ENCODE results near the gene ARMCX4.

DNA sequence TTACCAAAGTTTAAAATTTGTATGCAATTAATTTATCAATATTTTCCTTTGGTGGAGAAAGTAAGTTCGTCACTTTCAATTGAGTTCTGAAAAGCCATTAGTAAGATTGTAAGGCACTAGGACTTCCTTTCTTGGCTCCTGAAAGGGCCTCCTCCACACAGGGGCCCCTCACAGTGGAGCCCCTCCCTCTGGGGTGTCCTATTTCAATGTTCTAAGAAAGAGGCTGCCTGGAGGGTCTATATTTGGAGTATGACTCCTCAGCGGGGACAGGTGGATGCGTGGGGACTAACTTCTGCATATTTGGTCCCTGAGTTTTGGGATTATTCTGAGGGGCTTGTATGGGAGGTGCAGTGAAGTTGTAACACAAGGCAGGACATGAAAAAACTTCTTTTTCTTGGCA, 1.6 kb upstream of the ARMCX4 start:
- TF ChIP-seq, protein P1, sequence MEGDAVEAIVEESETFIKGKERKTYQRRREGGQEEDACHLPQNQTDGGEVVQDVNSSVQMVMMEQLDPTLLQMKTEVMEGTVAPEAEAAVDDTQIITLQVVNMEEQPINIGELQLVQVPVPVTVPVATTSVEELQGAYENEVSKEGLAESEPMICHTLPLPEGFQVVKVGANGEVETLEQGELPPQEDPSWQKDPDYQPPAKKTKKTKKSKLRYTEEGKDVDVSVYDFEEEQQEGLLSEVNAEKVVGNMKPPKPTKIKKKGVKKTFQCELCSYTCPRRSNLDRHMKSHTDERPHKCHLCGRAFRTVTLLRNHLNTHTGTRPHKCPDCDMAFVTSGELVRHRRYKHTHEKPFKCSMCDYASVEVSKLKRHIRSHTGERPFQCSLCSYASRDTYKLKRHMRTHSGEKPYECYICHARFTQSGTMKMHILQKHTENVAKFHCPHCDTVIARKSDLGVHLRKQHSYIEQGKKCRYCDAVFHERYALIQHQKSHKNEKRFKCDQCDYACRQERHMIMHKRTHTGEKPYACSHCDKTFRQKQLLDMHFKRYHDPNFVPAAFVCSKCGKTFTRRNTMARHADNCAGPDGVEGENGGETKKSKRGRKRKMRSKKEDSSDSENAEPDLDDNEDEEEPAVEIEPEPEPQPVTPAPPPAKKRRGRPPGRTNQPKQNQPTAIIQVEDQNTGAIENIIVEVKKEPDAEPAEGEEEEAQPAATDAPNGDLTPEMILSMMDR (IDR thresholded peaks at IDR 0.05) = no peak
- TF ChIP-seq POLR2A (IDR thresholded peaks at IDR 0.05) = no peak
